Measurements from ENCODE around the gene KCNH4. TPM values are rescaled to one million over a fixed set of nuclear protein-coding genes. Genes with fewer than 3 reads are reported as not detected.

The KCNH4 gene
- total RNA-seq, 1 donor from 2014 or later, result not detected

- Mint-ChIP-seq H3K4me1 (ENCODE audit: unreplicated experiment) (peaks cover 10% of the 10 kb centered on the region), H3K4me3 (ENCODE audit: unreplicated experiment) (no peak overlapping the region)
Measured at GRCh38 chr17:42110301-42111264, 70.4 kb downstream of the KCNH4 start.

GRCh38 chr17:42109086-42109485 is 71.9 kb downstream of the KCNH4 start:
- H3K4me3 Mint-ChIP-seq (ENCODE audit: unreplicated experiment), result no peak overlapping the region
- H3K27me3 Mint-ChIP-seq (ENCODE audit: unreplicated experiment), result no peaks in the 10 kb centered on the region
- no peak overlapping the region for H3K27ac Mint-ChIP-seq (ENCODE audit: unreplicated experiment)
- peaks cover 10% of the 10 kb centered on the region for H3K4me1 Mint-ChIP-seq (ENCODE audit: unreplicated experiment)
- H3K9me3 Mint-ChIP-seq (ENCODE audit: unreplicated experiment), result no peaks in the 10 kb centered on the region
- H3K36me3 Mint-ChIP-seq (ENCODE audit: unreplicated experiment), result no peaks in the 10 kb centered on the region
- no peak for DNase-seq (ENCODE audit: extremely low spot score, unreplicated experiment)
- TF ChIP-seq CTCF (IDR thresholded peaks at IDR 0.05), result no peak

More at GRCh38 chr17:42110301-42111264, 70.4 kb downstream of the KCNH4 start:
- DNase-seq (ENCODE audit: extremely low spot score, unreplicated experiment), result no peak
- H3K36me3 Mint-ChIP-seq (ENCODE audit: unreplicated experiment), result peaks cover 2% of the 10 kb centered on the region
- H3K9me3 Mint-ChIP-seq (ENCODE audit: unreplicated experiment), result no peaks in the 10 kb centered on the region
- H3K27ac Mint-ChIP-seq (ENCODE audit: unreplicated experiment), result no peak overlapping the region
- TF ChIP-seq CTCF (IDR thresholded peaks at IDR 0.05), result no peak
- no peaks in the 10 kb centered on the region for H3K27me3 Mint-ChIP-seq (ENCODE audit: unreplicated experiment)

GRCh38 chr17:42107597-42108576 is 73.1 kb downstream of the KCNH4 start:
- peak overlapping the region; percentile 22 for H3K4me3 Mint-ChIP-seq (ENCODE audit: unreplicated experiment)
- no peak for DNase-seq (ENCODE audit: extremely low spot score, unreplicated experiment)

GRCh38 chr17:42107124-42107523 is 73.8 kb downstream of the KCNH4 start:
- Mint-ChIP-seq H3K4me3 (ENCODE audit: unreplicated experiment) (peak overlapping the region; percentile 22), H3K27ac (ENCODE audit: unreplicated experiment) (no peak overlapping the region), H3K9me3 (ENCODE audit: unreplicated experiment) (no peaks in the 10 kb centered on the region), H3K36me3 (ENCODE audit: unreplicated experiment) (no peaks in the 10 kb centered on the region), H3K4me1 (ENCODE audit: unreplicated experiment) (peaks cover 8% of the 10 kb centered on the region), H3K27me3 (ENCODE audit: unreplicated experiment) (no peaks in the 10 kb centered on the region)
- TF ChIP-seq CTCF (IDR thresholded peaks at IDR 0.05), result no peak
- DNase-seq (ENCODE audit: extremely low spot score, unreplicated experiment), result no peak

More at GRCh38 chr17:42107597-42108576, 73.1 kb downstream of the KCNH4 start:
- Mint-ChIP-seq H3K27ac (ENCODE audit: unreplicated experiment) (no peak overlapping the region), H3K9me3 (ENCODE audit: unreplicated experiment) (no peaks in the 10 kb centered on the region), H3K4me1 (ENCODE audit: unreplicated experiment) (peaks cover 10% of the 10 kb centered on the region), H3K36me3 (ENCODE audit: unreplicated experiment) (no peaks in the 10 kb centered on the region), H3K27me3 (ENCODE audit: unreplicated experiment) (no peaks in the 10 kb centered on the region)
- TF ChIP-seq CTCF (IDR thresholded peaks at IDR 0.05), result no peak

Other genes starting within 250 kb of the KCNH4 start
- gene CNP, start 214.3 kb downstream of the KCNH4 start, total RNA-seq, result 108 and 119 TPM in 2 replicates
- gene DNAJC7, start 163.7 kb downstream of the KCNH4 start, total RNA-seq, result 73.9 and 92.8 TPM in 2 replicates
- 48.9 and 51.3 TPM in 2 replicates for gene NKIRAS2, start 161.1 kb downstream of the KCNH4 start, total RNA-seq
- 1.3 and 1.6 TPM in 2 replicates for gene C17orf113, start 130.5 kb downstream of the KCNH4 start, total RNA-seq
- 0.16 TPM in 1 of 2 replicates, not detected in the other for gene ZNF385C, start 82.7 kb downstream of the KCNH4 start, total RNA-seq
- gene DHX58, start 68.4 kb downstream of the KCNH4 start, total RNA-seq, result 2.3 and 2.4 TPM in 2 replicates
- gene KAT2A, start 59.8 kb downstream of the KCNH4 start, total RNA-seq, result 38.5 and 40.4 TPM in 2 replicates
- not detected in 2 replicates for gene HSPB9, start 58.3 kb downstream of the KCNH4 start, total RNA-seq
- gene RAB5C, start 26.2 kb downstream of the KCNH4 start, total RNA-seq, result 121 and 126 TPM in 2 replicates
- gene HCRT, start 4.3 kb upstream of the KCNH4 start, total RNA-seq, result not detected in 2 replicates
- 7.3 and 9.1 TPM in 2 replicates for gene GHDC, start 13.4 kb upstream of the KCNH4 start, total RNA-seq
- gene STAT5B, start 95.2 kb upstream of the KCNH4 start, total RNA-seq, result 41.3 and 49.7 TPM in 2 replicates
- 45.5 and 47.7 TPM in 2 replicates for gene STAT5A, start 107.4 kb upstream of the KCNH4 start, total RNA-seq
- gene STAT3, start 207.3 kb upstream of the KCNH4 start, total RNA-seq, result 280 and 281 TPM in 2 replicates
- gene CAVIN1, start 242.1 kb upstream of the KCNH4 start, total RNA-seq, result 487 and 510 TPM in 2 replicates